ENCODE data around the gene ZNF230. TPM values are rescaled to one million over a fixed set of nuclear protein-coding genes. Genes with fewer than 3 reads are reported as not detected.

The ZNF230 gene
- total RNA-seq, 4 donors from 2014 or later: 2.7 to 7.5 (median 3.5) TPM

GRCh38 chr19:43966079-43966694, 36.6 kb upstream of the ZNF230 start:
- intact Hi-C loops (cut with DNase I): no loop called here
- peaks cover 64 to 86% (median 80%) of the 10 kb centered on the region in 4 donors for H3K36me3 ChIP-seq
- DNase-seq (ENCODE audit: extremely low spot score): no peak
- no peak overlapping the region for H3K27ac ChIP-seq (replicated peaks in 1 of 4)
- WGBS: 98% methylated on average over 3 of the region's 3 CpGs
- H3K4me1 ChIP-seq: no peaks in the 10 kb centered on the region
- no peaks in the 10 kb centered on the region for H3K27me3 ChIP-seq
- no peak overlapping the region for H3K4me3 ChIP-seq
- TF ChIP-seq EP300 (IDR thresholded peaks at IDR 0.05): no peak
- no peak for TF ChIP-seq POLR2AphosphoS5 (IDR thresholded peaks at IDR 0.05)
- no peak for TF ChIP-seq POLR2A (IDR thresholded peaks at IDR 0.05; ENCODE audit: low read depth)
- TF ChIP-seq CTCF (IDR thresholded peaks at IDR 0.05): no peak
- H3K9me3 ChIP-seq: peaks cover 28 to 100% (median 100%) of the 10 kb centered on the region in 4 donors

GRCh38 chr19:43976732-43977131, 26.0 kb upstream of the ZNF230 start:
- peaks cover 6 to 98% (median 95%) of the 10 kb centered on the region in 4 donors for H3K9me3 ChIP-seq
- DNase-seq (ENCODE audit: extremely low spot score): no peak
- no peak for TF ChIP-seq POLR2AphosphoS5 (IDR thresholded peaks at IDR 0.05)

GRCh38 chr19:43983544-43983911, 19.2 kb upstream of the ZNF230 start:
- Histone ChIP-seq H3K27ac (replicated peaks in 1 of 4) (peak overlapping the region; percentile 78 to 84 (median 82)), H3K27me3 (no peaks in the 10 kb centered on the region), H3K36me3 (peaks cover 2 to 8% (median 5%) of the 10 kb centered on the region in 4 donors), H3K9me3 (peaks cover 6 to 47% (median 35%) of the 10 kb centered on the region in 4 donors), H3K4me1 (peaks cover 4 to 17% (median 13%) of the 10 kb centered on the region in 4 donors), H3K4me3 (peak overlapping the region; percentile 68 to 73 (median 71))
- TF ChIP-seq EP300 (IDR thresholded peaks at IDR 0.05) (no peak), POLR2A (IDR thresholded peaks at IDR 0.05; ENCODE audit: low read depth) (no peak), POLR2AphosphoS5 (IDR thresholded peaks at IDR 0.05) (no peak), CTCF (IDR thresholded peaks at IDR 0.05) (no peak)
- DNase-seq (ENCODE audit: extremely low spot score): no peak
- WGBS: 80% methylated on average over 2 of the region's 2 CpGs
- intact Hi-C loops (cut with DNase I): loop anchor here (10.0 kb wide), 1 partner anchor 49 kb away; the partner anchor contains the start of gene ZNF45

More at GRCh38 chr19:43976732-43977131, 26.0 kb upstream of the ZNF230 start:
- Histone ChIP-seq H3K27ac (replicated peaks in 1 of 4) (no peak overlapping the region), H3K27me3 (no peaks in the 10 kb centered on the region), H3K4me1 (no peaks in the 10 kb centered on the region), H3K4me3 (no peak overlapping the region), H3K36me3 (no peaks in the 10 kb centered on the region)
- WGBS: 89% methylated on average over 1 of the region's 1 CpG
- intact Hi-C loops (cut with DNase I): no loop called here

- TF ChIP-seq POLR2A (IDR thresholded peaks at IDR 0.05; ENCODE audit: low read depth) (no peak), POLR2AphosphoS5 (IDR thresholded peaks at IDR 0.05) (peak; percentile 72 to 77), EP300 (IDR thresholded peaks at IDR 0.05) (no peak), CTCF (IDR thresholded peaks at IDR 0.05) (no peak)
- peak within 1 kb of the TSS; percentile 68 to 73 (median 71) for H3K4me3 ChIP-seq
- peaks cover 4 to 17% (median 13%) of the 10 kb centered on the region in 4 donors for H3K4me1 ChIP-seq
- WGBS: 2% methylated on average over 36 of the region's 40 CpGs
- peak; percentile 98 for DNase-seq (ENCODE audit: extremely low spot score)
- no peaks in the 10 kb centered on the region for H3K27me3 ChIP-seq
- peaks cover 6 to 42% (median 29%) of the 10 kb centered on the region in 4 donors for H3K9me3 ChIP-seq
- peaks cover 7 to 14% (median 9%) of the 10 kb centered on the region in 4 donors for H3K36me3 ChIP-seq
- peak within 1 kb of the TSS; percentile 78 to 84 (median 82) for H3K27ac ChIP-seq (replicated peaks in 1 of 4)
- intact Hi-C loops (cut with DNase I): loop anchor here (2.0 to 10.0 kb wide), 2 partner anchors 19 to 49 kb away; partner anchors contain the start of genes ZNF230 and ZNF45
Measured at GRCh38 chr19:43983912-43984686, 18.7 kb upstream of the ZNF230 start, which contains the start of gene ZNF155. TSS of gene ZNF155 (plus strand) at chr19:43984188. CDS start at chr19:43988544, 4,356 bp downstream.

- Histone ChIP-seq H3K9me3 (peaks cover 4 to 37% (median 24%) of the 10 kb centered on the region in 4 donors), H3K27me3 (no peaks in the 10 kb centered on the region), H3K4me1 (peaks cover 4 to 17% (median 13%) of the 10 kb centered on the region in 4 donors), H3K36me3 (peaks cover 13 to 19% (median 15%) of the 10 kb centered on the region in 4 donors), H3K27ac (replicated peaks in 1 of 4) (peak overlapping the region; percentile 78 to 84 (median 82)), H3K4me3 (peak overlapping the region; percentile 68 to 73 (median 71))
- no peak for DNase-seq (ENCODE audit: extremely low spot score)
- intact Hi-C loops (cut with DNase I): loop anchor here (2.0 to 10.0 kb wide), 2 partner anchors 18 to 50 kb away; partner anchors contain the start of genes ZNF230 and ZNF45
- 2% methylated on average over 14 of the region's 14 CpGs for WGBS
- TF ChIP-seq CTCF (IDR thresholded peaks at IDR 0.05): no peak
Measured at GRCh38 chr19:43984687-43985000, 18.1 kb upstream of the ZNF230 start.

Measured in esophagus muscularis mucosa (tissue), 4 donors.